A673 (cell line): ENCODE data around the gene SDR39U1.

Experiments used
- EZH2 ChIP-seq: fragments of 200-600 bp; sonication (generic); IDR thresholded peaks from 2 replicates; pipeline ENCODE4 v1.6.1; 2017; ENCODE audit warnings: borderline replicate concordance, low read depth, mild to moderate bottlenecking, mixed read lengths, antibody characterized with exemption, low read length; ENCODE audit not compliant: poor library complexity, severe bottlenecking
- TF ChIP-seq, protein P1 (sequence below): fragments of 300-800, 200-600 bp; sonication (generic); conservative IDR thresholded peaks from 2 replicates; pipeline ENCODE4 v1.5.1; 2017; ENCODE audit warnings: low read depth, mild to moderate bottlenecking, antibody characterized with exemption, low read length, moderate library complexity, mixed read lengths

DNA sequence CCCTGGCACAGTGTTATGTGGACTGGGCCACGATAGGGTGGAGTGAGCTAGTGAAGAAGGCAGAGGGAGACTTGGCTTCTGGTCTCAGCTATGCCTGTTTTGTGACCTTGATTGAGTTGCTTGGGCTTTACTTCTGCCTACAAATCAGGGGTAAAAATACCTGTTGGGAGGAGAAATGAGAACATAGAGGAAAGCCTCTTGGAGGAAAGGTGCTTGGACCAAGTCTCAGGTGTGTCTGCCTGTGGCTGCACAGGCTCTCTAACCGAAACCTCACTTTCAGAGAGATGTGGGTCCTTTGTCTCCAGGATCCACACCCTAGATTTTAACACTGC, 4.9 kb downstream of the SDR39U1 start:
- TF ChIP-seq, protein P1, sequence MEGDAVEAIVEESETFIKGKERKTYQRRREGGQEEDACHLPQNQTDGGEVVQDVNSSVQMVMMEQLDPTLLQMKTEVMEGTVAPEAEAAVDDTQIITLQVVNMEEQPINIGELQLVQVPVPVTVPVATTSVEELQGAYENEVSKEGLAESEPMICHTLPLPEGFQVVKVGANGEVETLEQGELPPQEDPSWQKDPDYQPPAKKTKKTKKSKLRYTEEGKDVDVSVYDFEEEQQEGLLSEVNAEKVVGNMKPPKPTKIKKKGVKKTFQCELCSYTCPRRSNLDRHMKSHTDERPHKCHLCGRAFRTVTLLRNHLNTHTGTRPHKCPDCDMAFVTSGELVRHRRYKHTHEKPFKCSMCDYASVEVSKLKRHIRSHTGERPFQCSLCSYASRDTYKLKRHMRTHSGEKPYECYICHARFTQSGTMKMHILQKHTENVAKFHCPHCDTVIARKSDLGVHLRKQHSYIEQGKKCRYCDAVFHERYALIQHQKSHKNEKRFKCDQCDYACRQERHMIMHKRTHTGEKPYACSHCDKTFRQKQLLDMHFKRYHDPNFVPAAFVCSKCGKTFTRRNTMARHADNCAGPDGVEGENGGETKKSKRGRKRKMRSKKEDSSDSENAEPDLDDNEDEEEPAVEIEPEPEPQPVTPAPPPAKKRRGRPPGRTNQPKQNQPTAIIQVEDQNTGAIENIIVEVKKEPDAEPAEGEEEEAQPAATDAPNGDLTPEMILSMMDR, result no peak
- TF ChIP-seq EZH2, result no peak
